Cardiac muscle cell (in vitro differentiated cells and primary cell): ENCODE data around the gene FOXP4. TPM values are rescaled to one million over a fixed set of nuclear protein-coding genes. Genes with fewer than 3 reads are reported as not detected.
A peak's percentile ranks its signal among the peaks of the same experiment; 100 is the strongest.

ENCODE experiments used
- DNase-seq, 2 donors: peaks; one replicate each; pipeline versions ENCODE4 v3.0.0 to v3.0.0-alpha.2; 2010 to 2017; ENCODE audit warnings: low read depth in 1 of 2, low spot score in 1 of 2
- H3K27ac ChIP-seq: fragments of 200-600 bp; sonication (generic); 2 replicates; pipeline ENCODE4 v1.5.1; 2016
- H3K27me3 ChIP-seq: fragments of 200-600 bp; sonication (generic); 2 replicates; pipeline ENCODE4 v1.6.0; 2016; ENCODE audit warnings: control low read depth
- H3K36me3 ChIP-seq: fragments of 200-600 bp; sonication (generic); 2 replicates; pipeline ENCODE4 v1.5.1; 2016; ENCODE audit warnings: control low read depth
- H3K4me1 ChIP-seq: fragments of 200-600 bp; sonication (generic); 2 replicates; pipeline ENCODE4 v1.8.1; 2017; ENCODE audit warnings: low read depth, mild to moderate bottlenecking, mixed run types
- H3K4me3 ChIP-seq: fragments of 200-600 bp; sonication (generic); 2 replicates; pipeline ENCODE4 v1.5.1; 2016; ENCODE audit warnings: mild to moderate bottlenecking
- H3K9me3 ChIP-seq: fragments of 200-600 bp; sonication (generic); 2 replicates; pipeline ENCODE4 v1.5.1; 2017; ENCODE audit warnings: low read depth, mild to moderate bottlenecking, control low read depth
- polyA plus RNA-seq: library from polyadenylated mRNA; unstranded; fragments of >200 nt; fragmentation: Nextera tagmentation; extraction: Ambion mirVana; gene quantifications from 2 replicates; pipeline ENCODE4 v1.2.1, GENCODE V29; 2016
- total RNA-seq: library from RNA; depleted of rRNA; stranded (reverse); fragments of >200 nt; gene quantifications from 2 replicates; pipeline ENCODE4 v1.2.3, GENCODE V29; 2016
- TF ChIP-seq, protein P1 (sequence below): IDR thresholded peaks from 2 replicates; pipeline ENCODE4 v1.5.1; 2012; ENCODE audit warnings: low read depth, mild to moderate bottlenecking, low read length

Gene FOXP4
- total and polyA plus RNA-seq, 2 experiments from 2014 or later, result 29.0 to 42.5 TPM

DNA sequence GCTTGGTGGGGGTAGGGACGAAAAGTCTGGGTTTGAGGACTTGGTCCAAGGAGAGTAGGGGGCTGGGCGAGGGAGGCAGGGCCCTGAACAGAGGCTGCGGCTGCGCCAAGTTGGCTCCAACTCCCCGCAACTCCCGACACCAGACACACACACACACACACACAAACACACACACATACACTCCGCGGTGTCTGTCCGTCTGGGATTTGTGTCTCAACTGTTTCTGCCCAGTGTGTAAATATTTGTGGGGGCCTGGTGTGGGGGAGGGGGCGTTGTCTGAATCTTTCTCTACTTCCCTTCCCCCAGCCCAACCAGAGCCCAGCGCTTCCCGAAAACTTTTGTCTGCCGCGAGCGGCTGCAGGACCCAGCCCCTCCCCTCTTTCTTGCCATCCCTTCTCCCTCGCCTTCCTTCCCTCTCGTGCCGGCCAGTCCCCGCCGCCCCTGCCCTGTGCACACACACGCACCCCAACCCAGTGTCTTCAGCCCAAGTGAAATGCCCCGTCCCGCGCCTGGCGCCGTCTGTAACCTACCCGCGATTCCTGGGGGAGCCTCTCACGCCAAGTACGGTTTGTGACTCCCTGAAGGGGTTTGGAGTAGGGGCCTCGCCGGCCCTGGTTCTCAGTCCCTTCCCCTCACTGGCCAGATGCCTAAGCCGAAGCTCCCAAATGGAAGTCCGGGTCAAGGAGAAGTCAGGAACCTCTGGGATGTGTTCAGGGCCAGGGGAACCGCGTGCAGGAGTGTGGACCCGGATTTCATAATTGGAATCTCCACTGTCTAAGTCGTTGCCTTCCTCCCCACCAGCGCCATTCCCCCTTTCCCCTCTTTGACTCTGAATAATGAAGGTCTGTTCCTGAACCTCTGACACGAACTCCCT lies 93.0 kb downstream of the FOXP4 start:
- TF ChIP-seq, protein P1, sequence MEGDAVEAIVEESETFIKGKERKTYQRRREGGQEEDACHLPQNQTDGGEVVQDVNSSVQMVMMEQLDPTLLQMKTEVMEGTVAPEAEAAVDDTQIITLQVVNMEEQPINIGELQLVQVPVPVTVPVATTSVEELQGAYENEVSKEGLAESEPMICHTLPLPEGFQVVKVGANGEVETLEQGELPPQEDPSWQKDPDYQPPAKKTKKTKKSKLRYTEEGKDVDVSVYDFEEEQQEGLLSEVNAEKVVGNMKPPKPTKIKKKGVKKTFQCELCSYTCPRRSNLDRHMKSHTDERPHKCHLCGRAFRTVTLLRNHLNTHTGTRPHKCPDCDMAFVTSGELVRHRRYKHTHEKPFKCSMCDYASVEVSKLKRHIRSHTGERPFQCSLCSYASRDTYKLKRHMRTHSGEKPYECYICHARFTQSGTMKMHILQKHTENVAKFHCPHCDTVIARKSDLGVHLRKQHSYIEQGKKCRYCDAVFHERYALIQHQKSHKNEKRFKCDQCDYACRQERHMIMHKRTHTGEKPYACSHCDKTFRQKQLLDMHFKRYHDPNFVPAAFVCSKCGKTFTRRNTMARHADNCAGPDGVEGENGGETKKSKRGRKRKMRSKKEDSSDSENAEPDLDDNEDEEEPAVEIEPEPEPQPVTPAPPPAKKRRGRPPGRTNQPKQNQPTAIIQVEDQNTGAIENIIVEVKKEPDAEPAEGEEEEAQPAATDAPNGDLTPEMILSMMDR, result no peak

DNA sequence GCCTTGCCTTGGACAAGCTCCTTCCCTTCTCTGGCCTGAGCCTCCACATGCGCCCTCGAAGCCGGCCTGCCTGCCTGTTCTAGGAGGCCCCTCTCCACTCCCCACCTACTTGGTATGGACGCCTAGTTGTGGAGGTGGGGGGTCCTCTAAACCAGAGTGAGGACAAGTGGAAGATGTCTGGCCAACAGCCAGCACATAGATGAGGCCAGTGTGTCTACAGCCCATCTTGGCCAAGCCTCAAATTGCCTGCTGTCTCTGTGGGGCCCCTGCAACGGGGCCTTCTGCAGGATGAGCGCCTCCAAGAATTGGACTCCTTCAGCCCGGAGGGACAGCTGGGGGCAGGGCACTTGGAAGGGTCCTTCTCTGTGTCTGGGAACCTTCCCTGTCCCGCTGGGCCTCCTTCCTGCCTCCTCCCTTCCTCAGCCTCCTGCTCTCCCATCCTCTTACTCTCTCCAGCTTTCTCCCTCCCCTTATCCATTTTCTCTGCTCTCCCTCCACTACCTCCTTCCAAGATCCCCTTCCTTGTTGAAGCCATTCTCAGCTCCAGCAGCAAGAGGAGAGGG lies 93.7 kb downstream of the FOXP4 start:
- Histone ChIP-seq H3K27me3 (peaks cover 24% of the 10 kb centered on the region), H3K27ac (no peak overlapping the region), H3K36me3 (no peaks in the 10 kb centered on the region), H3K9me3 (no peaks in the 10 kb centered on the region), H3K4me3 (peak overlapping the region; percentile 81), H3K4me1 (peaks cover 26% of the 10 kb centered on the region)
- TF ChIP-seq, protein P1, result no peak
- peak in 1 of 2 donors; percentile 69 for DNase-seq

More for the DNA sequence above, 93.0 kb downstream of the FOXP4 start:
- H3K27me3 ChIP-seq, result peaks cover 24% of the 10 kb centered on the region
- peak; percentile 62 to 89 for DNase-seq
- no peak overlapping the region for H3K27ac ChIP-seq
- H3K9me3 ChIP-seq, result no peaks in the 10 kb centered on the region
- H3K4me1 ChIP-seq, result peaks cover 19% of the 10 kb centered on the region
- H3K36me3 ChIP-seq, result no peaks in the 10 kb centered on the region
- peak overlapping the region; percentile 81 for H3K4me3 ChIP-seq

GRCh38 chr6:41640426-41640825 lies 94.2 kb downstream of the FOXP4 start:
- Histone ChIP-seq H3K4me1 (peaks cover 28% of the 10 kb centered on the region), H3K27ac (no peak overlapping the region), H3K4me3 (no peak overlapping the region)

GRCh38 chr6:41641352-41641925 lies 95.3 kb downstream of the FOXP4 start:
- no peak overlapping the region for H3K4me3 ChIP-seq
- H3K27me3 ChIP-seq, result peaks cover 16% of the 10 kb centered on the region
- TF ChIP-seq, protein P1, result no peak
- H3K36me3 ChIP-seq, result peaks cover 2% of the 10 kb centered on the region
- no peak overlapping the region for H3K27ac ChIP-seq
- DNase-seq, result no peak
- H3K9me3 ChIP-seq, result no peaks in the 10 kb centered on the region
- H3K4me1 ChIP-seq, result peaks cover 28% of the 10 kb centered on the region

More at GRCh38 chr6:41640426-41640825, 94.2 kb downstream of the FOXP4 start:
- H3K36me3 ChIP-seq, result no peaks in the 10 kb centered on the region
- no peaks in the 10 kb centered on the region for H3K9me3 ChIP-seq
- DNase-seq, result peak in 1 of 2 donors; percentile 83
- peaks cover 24% of the 10 kb centered on the region for H3K27me3 ChIP-seq
- TF ChIP-seq, protein P1, result no peak

- TF ChIP-seq, protein P1, result no peak
- H3K27me3 ChIP-seq, result peaks cover 7% of the 10 kb centered on the region
- no peaks in the 10 kb centered on the region for H3K9me3 ChIP-seq
- H3K27ac ChIP-seq, result no peak overlapping the region
- H3K36me3 ChIP-seq, result peaks cover 7% of the 10 kb centered on the region
- H3K4me1 ChIP-seq, result peaks cover 28% of the 10 kb centered on the region
- DNase-seq, result no peak
- H3K4me3 ChIP-seq, result no peak overlapping the region
These were observed 96.1 kb downstream of the FOXP4 start for GRCh38 chr6:41642090-41642959.
